ENCODE data around the gene INPP5D. TPM values are rescaled to one million over a fixed set of nuclear protein-coding genes. Genes with fewer than 3 reads are reported as not detected.
A peak's percentile ranks its signal among the peaks of the same experiment; 100 is the strongest.

The INPP5D gene
- total and polyA plus RNA-seq, 2 of the 8 experiments (the other 6 are each of a cell fraction or from before 2014, with no cell fraction given), result 4.5 to 7.1 TPM

GRCh38 chr2:233178994-233179847 lies 119.1 kb downstream of the INPP5D start:
- ChIA-PET POLR2A (ENCODE audit: partially characterized antibody) (interaction anchor here (1.1 kb wide), 1 partner anchor 13 kb away, joined by 3 read pairs; no protein-coding TSS in a partner anchor), CTCF (ENCODE audit: partially characterized antibody) (interaction anchor here (0.7 to 1.0 kb wide), 2 partner anchors 66 to 895 kb away, joined by 3 read pairs; no protein-coding TSS in a partner anchor)
- no peak overlapping the region for H2BK15ac ChIP-seq (ENCODE audit: low read length)
- H3K56ac ChIP-seq (replicated peaks; ENCODE audit: insufficient read length, low read depth, low read length), result no peak overlapping the region
- H3K9me3 ChIP-seq (ENCODE audit: insufficient read depth in 2 of 2, low read depth in 1 of 2, low read length in 1 of 2), result no peaks in the 10 kb centered on the region
- no peak for DNase-seq (ENCODE audit: low read depth in 1 of 2, low spot score in 2 of 2)
- no peaks in the 10 kb centered on the region for H3K27me3 ChIP-seq (replicated peaks in 1 of 4; ENCODE audit: control insufficient read depth in 3 of 4, extremely low read depth in 1 of 4, insufficient read depth in 3 of 4, low read length in 3 of 4)
- no peak overlapping the region for H2BK120ac ChIP-seq (replicated peaks; ENCODE audit: low read depth, low read length)
- no peak overlapping the region for H3K4me2 ChIP-seq (ENCODE audit: insufficient read depth in 1 of 2, low read depth in 2 of 2, low read length in 2 of 2)
- 91% methylated on average over 14 of the region's 14 CpGs; no CpG with 5 or more reads in 1 of the 2 experiments for WGBS, 2 experiments (ENCODE audit: extremely low coverage in 1 of 2, insufficient coverage in 1 of 2, insufficient read length in 1 of 2, insufficient replicate concordance in 2 of 2, low coverage in 1 of 2, low lambda C conversion rate in 2 of 2, missing lambda C conversion rate in 1 of 2)
- H3K4me3 ChIP-seq (ENCODE audit: extremely low read depth in 1 of 4, insufficient read depth in 2 of 4, low read depth in 3 of 4, low read length in 4 of 4), result no peak overlapping the region
- peaks cover 0 to under 1% (median under 1%) of the 10 kb centered on the region in 4 experiments; a peak in 1 of 8 replicates for H3K36me3 ChIP-seq (ENCODE audit: control insufficient read depth in 2 of 4, insufficient read depth in 4 of 4, low read length in 3 of 4)
- peaks cover 0 to 1% of the 10 kb centered on the region in 2 experiments for H4K20me1 ChIP-seq (replicated peaks in 1 of 2; ENCODE audit: control insufficient read depth in 1 of 2, insufficient read depth in 2 of 2, low read length in 2 of 2)
- H2BK12ac ChIP-seq (ENCODE audit: low read depth, low read length), result no peak overlapping the region
- no peak overlapping the region for H3K9ac ChIP-seq (replicated peaks in 1 of 4; ENCODE audit: extremely low read depth in 1 of 4, low read depth in 3 of 4, low read length in 3 of 4)
- no peak overlapping the region for H2BK5ac ChIP-seq (ENCODE audit: low read depth, low read length)
- no peak overlapping the region for H4K8ac ChIP-seq (ENCODE audit: extremely low read depth, insufficient read depth, low read length)
- H2AFZ ChIP-seq (ENCODE audit: low read length), result no peak overlapping the region
- no peak for FAIRE-seq
- H3K79me1 ChIP-seq (ENCODE audit: low read depth, low read length), result no peaks in the 10 kb centered on the region
- H3K23ac ChIP-seq (ENCODE audit: insufficient read length), result no peak overlapping the region
- H2BK20ac ChIP-seq (ENCODE audit: low read length), result 0 out of 2 replicates have a peak overlapping the region, but pooled peaks have one; percentile 61
- peaks cover 8% of the 10 kb centered on the region; the same call in 1 of the 2 replicates for H3K23me2 ChIP-seq (ENCODE audit: low read depth, low read length)
- H3K14ac ChIP-seq (ENCODE audit: insufficient read length), result no peak overlapping the region
- no peaks in the 10 kb centered on the region for H3K79me2 ChIP-seq (ENCODE audit: control insufficient read depth in 1 of 2, insufficient read depth in 2 of 2, low read length in 2 of 2)
- H4K91ac ChIP-seq (replicated peaks; ENCODE audit: insufficient read length, low read length), result no peak overlapping the region
- H3K27ac ChIP-seq (ENCODE audit: low read depth, low read length), result no peak overlapping the region
- H3K4ac ChIP-seq (replicated peaks; ENCODE audit: insufficient read length, low read depth, low read length), result no peak overlapping the region
- no peak overlapping the region for H3K18ac ChIP-seq (ENCODE audit: extremely low read depth, low read length)
- no peak overlapping the region for H2AK5ac ChIP-seq (ENCODE audit: low read depth, low read length)
- H3K4me1 ChIP-seq (replicated peaks in 1 of 4; ENCODE audit: control insufficient read depth in 3 of 4, insufficient read depth in 4 of 4, low read length in 3 of 4), result no peaks in the 10 kb centered on the region
- no peak overlapping the region for H4K5ac ChIP-seq (ENCODE audit: insufficient read length, low read depth, low read length)
- TF ChIP-seq TAF7 (optimal IDR thresholded peaks at IDR 0.05; ENCODE audit: borderline replicate concordance, low read depth, low read length) (no peak), KDM1A (IDR thresholded peaks at IDR 0.05; ENCODE audit: borderline replicate concordance, low read length) (no peak), CBX5 (IDR thresholded peaks at IDR 0.05; ENCODE audit: low read depth, low read length) (no peak), BRCA1 (IDR thresholded peaks at IDR 0.05; ENCODE audit: low read depth, low read length) (no peak), MAFK (IDR thresholded peaks at IDR 0.05; ENCODE audit: low read depth, low read length) (no peak), RFX5 (IDR thresholded peaks at IDR 0.05; ENCODE audit: borderline replicate concordance, low read depth, low read length) (no peak), RNF2 (IDR thresholded peaks at IDR 0.05; ENCODE audit: borderline replicate concordance, low read depth, low read length, missing control alignments, poor library complexity, severe bottlenecking) (no peak), TAF1 (IDR thresholded peaks at IDR 0.05; ENCODE audit: low read depth, low read length) (no peak), POU5F1 (IDR thresholded peaks at IDR 0.05; ENCODE audit: low read depth, low read length) (no peak), PHF8 (conservative IDR thresholded peaks at IDR 0.05; ENCODE audit: low read depth, low read length) (no peak)
- TF ChIP-seq, protein P1, sequence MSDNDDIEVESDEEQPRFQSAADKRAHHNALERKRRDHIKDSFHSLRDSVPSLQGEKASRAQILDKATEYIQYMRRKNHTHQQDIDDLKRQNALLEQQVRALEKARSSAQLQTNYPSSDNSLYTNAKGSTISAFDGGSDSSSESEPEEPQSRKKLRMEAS (IDR thresholded peaks at IDR 0.05), result no peak

Data from H1 (cell line).